MM.1S (cell line): Measurements from ENCODE around the gene PRPH2.

Experiments
- CTCF ChIP-seq: fragments of 300-600 bp; sonication (generic); IDR thresholded peaks from 2 replicates; pipeline ENCODE4 v1.5.1; 2016; ENCODE audit warnings: antibody characterized with exemption, low read length, mixed read lengths
- EZH2 ChIP-seq: fragments of 300-600 bp; sonication (generic); optimal IDR thresholded peaks from 2 replicates; pipeline ENCODE3; 2017; ENCODE audit warnings: low read depth, mild to moderate bottlenecking, antibody characterized with exemption, low read length, mixed read lengths

- TF ChIP-seq CTCF (no peak), EZH2 (no peak)
These were observed 30.1 kb downstream of the PRPH2 start for GRCh38 chr6:42692137-42692911.
